Measurements from ENCODE around the gene CAMK2B. TPM values are rescaled to one million over a fixed set of nuclear protein-coding genes. Genes with fewer than 3 reads are reported as not detected.
"Not testable (repeated sequence)": the region's sequence is repeated elsewhere in the genome, so short reads cannot be mapped to it uniquely, and the experiment has no call there.

CAMK2B gene
- total RNA-seq, 1 donor from 2014 or later: 0.23 TPM

DNA sequence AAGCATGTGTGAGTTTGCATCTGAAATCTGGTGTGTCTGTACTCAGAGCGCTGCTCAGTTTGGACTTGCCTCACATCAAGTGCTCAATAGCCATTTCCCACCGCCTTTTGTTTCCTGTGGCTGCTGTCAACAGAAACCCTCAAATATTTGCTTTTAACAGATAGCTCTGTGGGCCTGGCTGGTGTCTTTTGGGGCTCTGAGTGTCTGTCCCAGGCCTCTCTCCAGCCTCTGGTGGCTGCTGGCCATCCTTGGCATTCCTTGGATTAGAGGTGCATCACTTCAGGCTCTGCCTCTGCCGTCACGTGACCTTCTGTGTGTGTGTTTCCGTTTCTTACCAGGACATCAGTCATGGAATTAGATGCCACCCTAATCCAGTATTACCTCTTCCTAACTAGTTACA lies 115.3 kb downstream of the CAMK2B start:
- DNase-seq (ENCODE audit: low spot score): no peak
- Mint-ChIP-seq H3K9me3 (ENCODE audit: unreplicated experiment) (no peaks in the 10 kb centered on the region), H3K36me3 (ENCODE audit: low read depth, unreplicated experiment) (peaks cover 33% of the 10 kb centered on the region), H3K4me1 (ENCODE audit: unreplicated experiment) (peaks cover 2% of the 10 kb centered on the region), H3K27ac (ENCODE audit: unreplicated experiment) (no peak overlapping the region), H3K4me3 (ENCODE audit: unreplicated experiment) (peak overlapping the region; percentile 16), H3K27me3 (ENCODE audit: unreplicated experiment) (no peaks in the 10 kb centered on the region)
- TF ChIP-seq, protein P1, sequence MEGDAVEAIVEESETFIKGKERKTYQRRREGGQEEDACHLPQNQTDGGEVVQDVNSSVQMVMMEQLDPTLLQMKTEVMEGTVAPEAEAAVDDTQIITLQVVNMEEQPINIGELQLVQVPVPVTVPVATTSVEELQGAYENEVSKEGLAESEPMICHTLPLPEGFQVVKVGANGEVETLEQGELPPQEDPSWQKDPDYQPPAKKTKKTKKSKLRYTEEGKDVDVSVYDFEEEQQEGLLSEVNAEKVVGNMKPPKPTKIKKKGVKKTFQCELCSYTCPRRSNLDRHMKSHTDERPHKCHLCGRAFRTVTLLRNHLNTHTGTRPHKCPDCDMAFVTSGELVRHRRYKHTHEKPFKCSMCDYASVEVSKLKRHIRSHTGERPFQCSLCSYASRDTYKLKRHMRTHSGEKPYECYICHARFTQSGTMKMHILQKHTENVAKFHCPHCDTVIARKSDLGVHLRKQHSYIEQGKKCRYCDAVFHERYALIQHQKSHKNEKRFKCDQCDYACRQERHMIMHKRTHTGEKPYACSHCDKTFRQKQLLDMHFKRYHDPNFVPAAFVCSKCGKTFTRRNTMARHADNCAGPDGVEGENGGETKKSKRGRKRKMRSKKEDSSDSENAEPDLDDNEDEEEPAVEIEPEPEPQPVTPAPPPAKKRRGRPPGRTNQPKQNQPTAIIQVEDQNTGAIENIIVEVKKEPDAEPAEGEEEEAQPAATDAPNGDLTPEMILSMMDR (IDR thresholded peaks at IDR 0.05; ENCODE audit: unreplicated experiment): no peak

GRCh38 chr7:44208085-44208484 lies 117.3 kb downstream of the CAMK2B start:
- Mint-ChIP-seq H3K27me3 (ENCODE audit: unreplicated experiment) (no peaks in the 10 kb centered on the region), H3K9me3 (ENCODE audit: unreplicated experiment) (no peaks in the 10 kb centered on the region), H3K4me1 (ENCODE audit: unreplicated experiment) (no peaks in the 10 kb centered on the region), H3K36me3 (ENCODE audit: low read depth, unreplicated experiment) (peaks cover 31% of the 10 kb centered on the region), H3K4me3 (ENCODE audit: unreplicated experiment) (no peak overlapping the region), H3K27ac (ENCODE audit: unreplicated experiment) (no peak overlapping the region)
- no peak for DNase-seq (ENCODE audit: low spot score)
- TF ChIP-seq, protein P1 (IDR thresholded peaks at IDR 0.05; ENCODE audit: unreplicated experiment): no peak

DNA sequence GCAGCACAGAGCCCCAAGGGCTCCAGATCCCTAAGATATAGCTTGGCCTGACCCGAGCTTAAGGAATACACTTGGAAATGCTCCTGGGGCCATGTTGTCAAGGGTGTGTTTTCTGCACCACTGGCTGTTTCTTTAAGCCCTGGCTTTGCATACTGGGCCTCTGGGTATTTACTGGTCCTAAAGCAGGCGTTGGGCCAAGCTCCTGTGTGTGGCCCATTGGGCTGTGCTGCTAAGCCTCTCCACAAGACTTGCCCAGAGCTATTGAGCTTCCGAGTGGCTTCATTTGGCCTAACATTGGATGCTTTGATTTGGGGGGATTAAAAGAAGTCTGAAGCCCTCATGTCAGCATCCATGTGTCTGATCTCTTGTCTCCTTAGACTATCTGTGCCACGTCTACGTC lies 119.4 kb downstream of the CAMK2B start:
- H3K27me3 Mint-ChIP-seq (ENCODE audit: unreplicated experiment): peaks cover 1% of the 10 kb centered on the region

GRCh38 chr7:44201813-44202212 lies 123.6 kb downstream of the CAMK2B start:
- H3K27me3 Mint-ChIP-seq (ENCODE audit: unreplicated experiment): peaks cover 1% of the 10 kb centered on the region
- no peak for DNase-seq (ENCODE audit: low spot score)
- peaks cover 10% of the 10 kb centered on the region for H3K4me1 Mint-ChIP-seq (ENCODE audit: unreplicated experiment)
- H3K27ac Mint-ChIP-seq (ENCODE audit: unreplicated experiment): peak overlapping the region; percentile 38
- peaks cover 16% of the 10 kb centered on the region for H3K36me3 Mint-ChIP-seq (ENCODE audit: low read depth, unreplicated experiment)
- peak overlapping the region; percentile 96 for H3K4me3 Mint-ChIP-seq (ENCODE audit: unreplicated experiment)
- TF ChIP-seq, protein P1 (IDR thresholded peaks at IDR 0.05; ENCODE audit: unreplicated experiment): no peak
- H3K9me3 Mint-ChIP-seq (ENCODE audit: unreplicated experiment): no peaks in the 10 kb centered on the region

More for the DNA sequence above, 119.4 kb downstream of the CAMK2B start:
- H3K4me1 Mint-ChIP-seq (ENCODE audit: unreplicated experiment): peaks cover 10% of the 10 kb centered on the region
- peaks cover 21% of the 10 kb centered on the region for H3K36me3 Mint-ChIP-seq (ENCODE audit: low read depth, unreplicated experiment)
- no peak overlapping the region for H3K27ac Mint-ChIP-seq (ENCODE audit: unreplicated experiment)
- TF ChIP-seq, protein P1 (IDR thresholded peaks at IDR 0.05; ENCODE audit: unreplicated experiment): no peak
- peak overlapping the region; percentile 29 for H3K4me3 Mint-ChIP-seq (ENCODE audit: unreplicated experiment)
- no peak for DNase-seq (ENCODE audit: low spot score)
- no peaks in the 10 kb centered on the region for H3K9me3 Mint-ChIP-seq (ENCODE audit: unreplicated experiment)

- H3K36me3 Mint-ChIP-seq (ENCODE audit: low read depth, unreplicated experiment): peaks cover 8% of the 10 kb centered on the region
- H3K9me3 Mint-ChIP-seq (ENCODE audit: unreplicated experiment): no peaks in the 10 kb centered on the region
- peaks cover 10% of the 10 kb centered on the region for H3K4me1 Mint-ChIP-seq (ENCODE audit: unreplicated experiment)
- peaks cover 1% of the 10 kb centered on the region for H3K27me3 Mint-ChIP-seq (ENCODE audit: unreplicated experiment)
- peak; percentile 86 for DNase-seq (ENCODE audit: low spot score)
- TF ChIP-seq, protein P1 (IDR thresholded peaks at IDR 0.05; ENCODE audit: unreplicated experiment): peak; percentile 50
- H3K27ac Mint-ChIP-seq (ENCODE audit: unreplicated experiment): peak within 1 kb of the TSS; percentile 24
- peak within 1 kb of the TSS; percentile 96 for H3K4me3 Mint-ChIP-seq (ENCODE audit: unreplicated experiment)
Measured at GRCh38 chr7:44200699-44201461, 124.5 kb downstream of the CAMK2B start, which contains the start of gene YKT6. TSS of gene YKT6 (plus strand) at chr7:44200978. CDS start at chr7:44201136, 158 bp downstream.

GRCh38 chr7:44200163-44200562 lies 125.2 kb downstream of the CAMK2B start:
- H3K36me3 Mint-ChIP-seq (ENCODE audit: low read depth, unreplicated experiment); H3K4me1 Mint-ChIP-seq (ENCODE audit: unreplicated experiment): not testable (repeated sequence)

More at GRCh38 chr7:44200163-44200562, 125.2 kb downstream of the CAMK2B start:
- not testable (repeated sequence) for H3K9me3 Mint-ChIP-seq (ENCODE audit: unreplicated experiment); H3K4me3 Mint-ChIP-seq (ENCODE audit: unreplicated experiment); DNase-seq (ENCODE audit: low spot score); H3K27ac Mint-ChIP-seq (ENCODE audit: unreplicated experiment); H3K27me3 Mint-ChIP-seq (ENCODE audit: unreplicated experiment)
